SU-DHL-6 (cell line): ENCODE results near the gene RPLP2.

ENCODE experiments used
- H2AFZ ChIP-seq: fragments of 200-600 bp; sonication (generic); 2 replicates; pipeline ENCODE4 v1.6.1; 2014; ENCODE audit warnings: low read depth, mild to moderate bottlenecking, moderate library complexity, mixed read lengths, antibody characterized with exemption, low read length; ENCODE audit not compliant: severe bottlenecking
- H3F3A ChIP-seq: fragments of 200-600 bp; shearing (Covaris generic); 2 replicates; pipeline ENCODE4 v1.6.0; 2016; ENCODE audit warnings: antibody characterized with exemption, mild to moderate bottlenecking; ENCODE audit not compliant: insufficient read depth
- H3K27ac ChIP-seq: fragments of 200-600 bp; sonication (generic); 2 replicates; pipeline ENCODE4 v1.5.1; 2016; ENCODE audit warnings: low read depth, mild to moderate bottlenecking, low read length, moderate library complexity, mixed read lengths
- H3K27me3 ChIP-seq: fragments of 200-600 bp; sonication (generic), shearing (Covaris generic); 2 replicates; pipeline ENCODE4 v1.6.0; 2014; ENCODE audit warnings: mild to moderate bottlenecking, low read length
- H3K36me3 ChIP-seq: fragments of 200-600 bp; sonication (generic); 2 replicates; pipeline ENCODE4 v1.6.1; 2014; ENCODE audit warnings: mild to moderate bottlenecking, low read length, mixed read lengths
- H3K4me2 ChIP-seq: fragments of 300-600, 200-600 bp; shearing (Covaris generic), sonication (generic); 2 replicates; pipeline ENCODE4 v1.6.0; 2014; ENCODE audit warnings: low read length, low read depth, mild to moderate bottlenecking; ENCODE audit not compliant: poor library complexity, severe bottlenecking
- H3K4me3 ChIP-seq: fragments of 200-600 bp; sonication (generic); 2 replicates; pipeline ENCODE4 v1.5.1; 2014; ENCODE audit warnings: antibody characterized with exemption, low read length, mild to moderate bottlenecking, mixed read lengths; ENCODE audit not compliant: insufficient read depth, poor library complexity, severe bottlenecking
- H3K79me2 ChIP-seq: fragments of 200-600 bp; sonication (generic); 2 replicates; pipeline ENCODE4 v1.6.1; 2014; ENCODE audit warnings: mild to moderate bottlenecking, low read length, moderate library complexity; ENCODE audit not compliant: insufficient read depth
- H3K9ac ChIP-seq: fragments of 200-600 bp; sonication (generic); 2 replicates; pipeline ENCODE4 v1.7.0; 2014; ENCODE audit warnings: mild to moderate bottlenecking, low read length
- H3K9me2 ChIP-seq: fragments of 200-600 bp; sonication (generic); replicated peaks from 2 replicates; pipeline ENCODE4 v1.6.1; 2014; ENCODE audit warnings: low read length; ENCODE audit not compliant: insufficient read depth
- H3K9me3 ChIP-seq: fragments of 200-600 bp; sonication (generic); 2 replicates; pipeline ENCODE4 v1.6.1; 2014; ENCODE audit warnings: low read length, mixed read lengths; ENCODE audit not compliant: insufficient read depth
- H4K20me1 ChIP-seq: fragments of 200-600 bp; sonication (generic); 2 replicates; pipeline ENCODE4 v1.6.1; 2014; ENCODE audit warnings: low read depth, mild to moderate bottlenecking, antibody characterized with exemption, low read length, moderate library complexity, mixed read lengths
- EZH2phosphoT487 ChIP-seq: fragments of 200-600 bp; sonication (generic), shearing (Covaris generic); conservative IDR thresholded peaks from 2 replicates; pipeline ENCODE4 v1.6.1; 2018; ENCODE audit warnings: mild to moderate bottlenecking, antibody characterized with exemption, low read length, moderate library complexity, mixed read lengths
- TF ChIP-seq, protein P1 (sequence below): fragments of 200-600 bp; sonication (generic); IDR thresholded peaks from one replicate; pipeline ENCODE4 v1.5.1; 2017; ENCODE audit warnings: antibody characterized with exemption, mild to moderate bottlenecking, low read length, moderate library complexity; ENCODE audit not compliant: insufficient read depth, poor library complexity, severe bottlenecking

RPLP2 gene

DNA sequence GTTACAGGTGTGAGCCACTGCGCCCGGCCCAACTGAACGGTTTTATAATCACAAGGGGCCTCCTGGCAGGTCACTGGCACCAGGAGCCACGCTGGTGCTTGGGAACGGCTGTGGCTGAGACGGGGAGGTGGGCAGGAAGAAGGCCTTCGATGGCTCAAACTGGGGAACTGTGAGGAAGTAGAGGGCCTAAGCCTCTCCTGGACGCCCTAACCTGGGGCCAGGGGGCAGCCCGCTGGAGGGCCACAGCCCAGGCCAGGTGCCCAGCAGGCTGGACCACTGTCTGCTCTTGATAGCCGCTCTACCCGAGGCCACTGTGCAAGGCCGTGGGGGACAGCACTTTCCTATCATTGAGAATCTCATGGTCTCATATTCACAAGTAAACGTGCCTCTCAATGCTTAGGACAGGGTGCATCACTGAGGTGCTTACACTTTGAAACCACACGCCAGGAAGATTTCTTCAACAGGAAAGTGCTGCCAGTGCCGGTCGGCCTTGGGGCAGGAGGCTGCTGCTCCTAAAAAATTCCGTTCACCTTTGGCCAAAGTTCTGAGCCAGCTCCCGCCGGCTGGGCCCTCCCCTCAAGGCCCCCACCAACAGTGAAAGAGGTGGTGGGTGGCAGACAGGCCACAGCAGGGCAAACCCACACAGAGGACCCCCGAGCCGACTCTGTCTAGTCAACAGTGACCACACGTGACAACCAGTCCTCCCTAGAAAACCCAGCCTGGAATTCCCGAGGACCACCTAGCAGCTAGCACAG, 39.7 kb upstream of the RPLP2 start:
- Histone ChIP-seq H3K4me2 (no peak overlapping the region), H3K9ac (no peak overlapping the region), H3K4me3 (no peak overlapping the region), H3K27me3 (no peaks in the 10 kb centered on the region), H3K27ac (no peak overlapping the region), H3K9me3 (no peaks in the 10 kb centered on the region), H3K9me2 (no peaks in the 10 kb centered on the region), H3K36me3 (no peaks in the 10 kb centered on the region), H3K79me2 (peaks cover 26% of the 10 kb centered on the region), H2AFZ (no peak overlapping the region), H3F3A (peaks cover 2% of the 10 kb centered on the region; the same call in 1 of the 2 replicates), H4K20me1 (no peaks in the 10 kb centered on the region)
- TF ChIP-seq, protein P1, sequence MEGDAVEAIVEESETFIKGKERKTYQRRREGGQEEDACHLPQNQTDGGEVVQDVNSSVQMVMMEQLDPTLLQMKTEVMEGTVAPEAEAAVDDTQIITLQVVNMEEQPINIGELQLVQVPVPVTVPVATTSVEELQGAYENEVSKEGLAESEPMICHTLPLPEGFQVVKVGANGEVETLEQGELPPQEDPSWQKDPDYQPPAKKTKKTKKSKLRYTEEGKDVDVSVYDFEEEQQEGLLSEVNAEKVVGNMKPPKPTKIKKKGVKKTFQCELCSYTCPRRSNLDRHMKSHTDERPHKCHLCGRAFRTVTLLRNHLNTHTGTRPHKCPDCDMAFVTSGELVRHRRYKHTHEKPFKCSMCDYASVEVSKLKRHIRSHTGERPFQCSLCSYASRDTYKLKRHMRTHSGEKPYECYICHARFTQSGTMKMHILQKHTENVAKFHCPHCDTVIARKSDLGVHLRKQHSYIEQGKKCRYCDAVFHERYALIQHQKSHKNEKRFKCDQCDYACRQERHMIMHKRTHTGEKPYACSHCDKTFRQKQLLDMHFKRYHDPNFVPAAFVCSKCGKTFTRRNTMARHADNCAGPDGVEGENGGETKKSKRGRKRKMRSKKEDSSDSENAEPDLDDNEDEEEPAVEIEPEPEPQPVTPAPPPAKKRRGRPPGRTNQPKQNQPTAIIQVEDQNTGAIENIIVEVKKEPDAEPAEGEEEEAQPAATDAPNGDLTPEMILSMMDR: no peak
- TF ChIP-seq EZH2phosphoT487: no peak

DNA sequence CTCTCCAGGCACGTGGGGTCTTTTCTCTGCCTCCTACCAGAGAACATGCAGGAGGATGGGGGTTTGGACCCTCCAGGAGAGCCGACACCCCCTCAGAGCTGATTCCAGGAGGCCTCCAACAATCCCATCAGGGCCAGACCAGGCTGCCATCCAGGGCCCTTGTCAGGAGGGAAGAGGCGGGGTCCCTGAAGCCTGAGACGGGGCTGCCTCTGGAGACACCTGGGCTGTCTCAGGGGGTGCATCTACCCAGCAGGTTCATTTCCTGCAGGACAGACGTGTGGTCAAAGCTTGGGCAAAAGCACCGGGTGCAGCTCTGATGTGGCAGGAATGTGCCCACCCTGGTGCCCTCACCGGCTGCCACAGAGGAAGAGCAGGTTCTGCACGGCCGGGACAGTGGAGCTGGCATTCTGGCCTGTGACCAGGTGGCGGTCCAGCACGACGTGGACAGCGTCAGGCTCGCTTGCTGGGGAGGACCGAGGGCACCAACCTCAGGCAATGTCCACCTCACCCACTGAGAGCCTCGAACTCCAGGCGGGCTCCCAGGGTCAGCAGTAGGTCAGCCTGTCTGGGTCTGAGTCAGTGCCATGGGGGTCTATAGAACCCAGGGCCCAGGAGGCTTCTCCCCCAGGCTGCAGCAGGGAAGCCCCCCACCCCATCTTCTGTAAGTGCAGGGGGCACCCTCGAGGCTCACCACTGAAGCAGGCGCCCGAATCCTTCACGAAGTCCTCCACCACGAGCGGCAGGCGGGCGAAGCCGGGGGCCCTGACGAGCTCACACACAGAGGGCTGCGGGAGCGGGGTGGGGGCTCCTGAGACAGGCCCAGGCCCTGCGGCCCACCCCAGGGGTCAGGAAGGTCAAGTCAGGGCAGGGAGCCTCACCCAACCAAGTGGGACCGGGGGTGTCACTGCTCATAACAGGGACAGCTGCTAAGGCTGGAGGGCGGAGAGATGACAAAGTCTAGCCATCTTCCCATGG, 38.8 kb upstream of the RPLP2 start:
- H3K4me3 ChIP-seq: no peak overlapping the region
- H3K27me3 ChIP-seq: no peaks in the 10 kb centered on the region
- no peak overlapping the region for H3K27ac ChIP-seq
- no peak overlapping the region for H3K9ac ChIP-seq
- H4K20me1 ChIP-seq: no peaks in the 10 kb centered on the region
- H2AFZ ChIP-seq: no peak overlapping the region
- H3K9me2 ChIP-seq: no peaks in the 10 kb centered on the region
- no peak overlapping the region for H3K4me2 ChIP-seq
- peaks cover 35% of the 10 kb centered on the region for H3K79me2 ChIP-seq
- no peaks in the 10 kb centered on the region for H3K36me3 ChIP-seq
- H3K9me3 ChIP-seq: no peaks in the 10 kb centered on the region
- H3F3A ChIP-seq: no peaks in the 10 kb centered on the region
- TF ChIP-seq, protein P1: no peak
- TF ChIP-seq EZH2phosphoT487: no peak

DNA sequence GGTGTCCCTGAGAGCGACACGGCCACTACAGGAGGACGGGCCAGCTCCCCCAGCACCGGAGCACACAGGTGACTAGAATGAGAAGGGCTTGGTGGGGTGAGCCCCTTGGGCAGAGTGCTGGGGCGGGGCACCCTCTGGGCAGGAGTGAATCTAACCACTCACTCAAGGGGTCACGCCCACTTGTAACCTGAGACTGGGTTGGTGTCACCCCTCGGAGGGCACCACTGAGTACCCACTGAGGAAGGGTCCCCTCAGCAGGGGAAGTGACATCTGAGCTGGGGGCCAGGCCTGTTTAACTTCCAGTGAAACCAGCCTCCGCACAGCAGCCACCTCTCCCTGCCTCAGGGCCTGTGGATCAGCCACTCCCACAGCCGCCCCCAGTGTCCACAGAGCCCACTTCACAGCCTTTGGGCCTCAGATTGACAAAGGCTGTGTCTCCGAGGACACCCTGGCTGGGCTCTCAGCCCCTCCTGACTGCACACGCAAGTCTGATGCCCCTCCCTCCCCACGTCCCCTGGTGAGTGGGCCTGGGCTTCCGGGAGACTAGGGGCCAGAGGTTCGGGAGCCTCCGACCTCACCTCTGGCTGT, 38.1 kb upstream of the RPLP2 start:
- Histone ChIP-seq H3K27ac (no peak overlapping the region), H2AFZ (no peak overlapping the region), H4K20me1 (no peaks in the 10 kb centered on the region), H3K9me2 (no peaks in the 10 kb centered on the region), H3K79me2 (peaks cover 43% of the 10 kb centered on the region), H3K4me2 (no peak overlapping the region), H3K36me3 (no peaks in the 10 kb centered on the region), H3K9me3 (no peaks in the 10 kb centered on the region), H3F3A (no peaks in the 10 kb centered on the region), H3K27me3 (no peaks in the 10 kb centered on the region), H3K9ac (no peak overlapping the region), H3K4me3 (no peak overlapping the region)
- TF ChIP-seq, protein P1: no peak
- TF ChIP-seq EZH2phosphoT487: no peak
